ENCODE measurements around the gene LEFTY1. TPM values are rescaled to one million over a fixed set of nuclear protein-coding genes. Genes with fewer than 3 reads are reported as not detected.
A peak's percentile ranks its signal among the peaks of the same experiment; 100 is the strongest.

LEFTY1 gene
- total and polyA plus RNA-seq, 9 of the 15 experiments (the other 6 are each of a cell fraction or from before 2014, with no cell fraction given) = 0.07 to 0.24 (median 0.17) TPM; not detected in 5

DNA sequence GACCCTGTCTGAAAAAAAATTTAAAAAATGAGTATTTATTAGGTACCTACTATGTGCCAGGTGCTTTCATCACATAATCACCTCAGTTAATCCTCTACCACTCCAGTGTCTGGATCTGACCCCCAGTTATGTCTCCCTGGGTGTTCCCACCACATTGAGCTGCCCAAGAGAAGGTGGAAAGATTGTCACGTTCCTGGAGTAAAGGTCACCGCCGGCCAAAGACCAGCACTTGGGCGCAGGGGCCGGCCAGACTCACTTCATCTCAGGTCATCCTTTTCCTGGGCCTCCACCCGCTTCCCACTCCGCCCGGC is 34.4 kb upstream of the LEFTY1 start (continued):
- TF ChIP-seq FOXK1 (CRISPR knock-in tag; IDR thresholded peaks at IDR 0.05; ENCODE audit: borderline replicate concordance) = no peak
- TF ChIP-seq, protein P1, sequence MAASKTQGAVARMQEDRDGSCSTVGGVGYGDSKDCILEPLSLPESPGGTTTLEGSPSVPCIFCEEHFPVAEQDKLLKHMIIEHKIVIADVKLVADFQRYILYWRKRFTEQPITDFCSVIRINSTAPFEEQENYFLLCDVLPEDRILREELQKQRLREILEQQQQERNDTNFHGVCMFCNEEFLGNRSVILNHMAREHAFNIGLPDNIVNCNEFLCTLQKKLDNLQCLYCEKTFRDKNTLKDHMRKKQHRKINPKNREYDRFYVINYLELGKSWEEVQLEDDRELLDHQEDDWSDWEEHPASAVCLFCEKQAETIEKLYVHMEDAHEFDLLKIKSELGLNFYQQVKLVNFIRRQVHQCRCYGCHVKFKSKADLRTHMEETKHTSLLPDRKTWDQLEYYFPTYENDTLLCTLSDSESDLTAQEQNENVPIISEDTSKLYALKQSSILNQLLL (CRISPR knock-in tag; IDR thresholded peaks at IDR 0.05; ENCODE audit: borderline replicate concordance) = no peak
- TF ChIP-seq ZNF324 (CRISPR knock-in tag; IDR thresholded peaks at IDR 0.05) = no peak
- peak; percentile 12; the same call in 1 of the 2 replicates for TF ChIP-seq SMARCA4 (IDR thresholded peaks at IDR 0.05)
- no peak for TF ChIP-seq IRF2 (CRISPR knock-in tag; IDR thresholded peaks at IDR 0.05)

DNA sequence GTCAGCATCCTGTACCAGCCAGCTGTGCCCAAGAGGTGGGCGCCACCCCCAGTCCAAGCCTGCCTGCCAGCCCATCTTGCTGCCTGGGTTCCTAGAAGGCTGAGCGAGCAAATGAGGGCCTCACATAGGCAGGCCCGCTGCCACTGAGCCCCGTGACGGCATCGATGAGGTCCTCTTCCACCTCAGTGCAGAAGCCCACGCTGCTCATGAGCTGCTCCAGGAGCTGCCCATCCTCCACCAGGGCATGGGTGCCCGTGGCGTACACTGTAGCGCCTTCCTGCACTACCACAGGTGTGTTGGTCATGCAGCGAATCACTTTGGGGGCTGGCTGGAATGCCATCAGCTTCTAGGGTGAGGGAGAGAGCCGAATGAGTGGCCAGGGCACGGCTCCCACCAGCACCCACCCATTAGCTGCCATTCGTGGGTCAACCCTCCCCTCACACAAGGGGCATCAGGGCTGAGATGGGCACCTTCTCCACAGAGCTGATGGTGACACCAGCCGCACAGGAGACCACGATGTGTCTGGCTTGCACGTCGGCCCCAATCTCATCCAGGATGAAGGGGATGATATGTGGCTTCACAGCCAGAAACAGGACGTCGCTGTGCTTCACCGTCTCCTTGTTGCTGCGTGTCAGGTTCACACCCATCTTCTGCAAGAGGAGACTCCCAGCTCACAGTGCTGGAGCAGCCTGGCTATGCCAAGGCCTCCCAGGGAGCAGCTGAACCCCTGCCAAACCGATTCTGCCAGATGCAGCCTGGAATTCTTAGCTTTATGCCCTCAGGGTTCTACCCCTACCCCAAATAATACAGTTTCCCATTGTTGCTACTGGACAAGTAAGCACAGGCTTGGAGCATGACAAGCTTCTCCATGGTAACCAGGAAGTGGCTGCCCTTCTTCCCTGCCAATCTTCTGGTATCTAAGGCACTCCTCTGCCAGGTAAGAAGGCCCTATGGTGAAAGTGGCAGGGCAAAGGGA is 33.1 kb upstream of the LEFTY1 start:
- no peaks in the 10 kb centered on the region for H4K20me1 ChIP-seq (replicated peaks; ENCODE audit: control insufficient read depth, insufficient read depth, low read length)
- in situ Hi-C loops (cut with MboI) (no loop called here), intact Hi-C loops (cut with micrococcal nuclease) (no loop called here)
- BruUV-seq (replicated peaks) = no TSS peak
- H3K4me1 ChIP-seq (replicated peaks in 1 of 2; ENCODE audit: control insufficient read depth in 2 of 2, insufficient read depth in 2 of 2, low read length in 2 of 2) = peaks cover 25 to 53% of the 10 kb centered on the region in 2 experiments
- H3K9ac ChIP-seq (ENCODE audit: insufficient read depth in 1 of 2, low read depth in 2 of 2, low read length in 2 of 2) = peak overlapping the region in 1 of 2 experiments; percentile 97; a peak in 3 of 4 replicates
- no peak overlapping the region for H3K4me3 ChIP-seq
- H2AFZ ChIP-seq (ENCODE audit: low read depth, low read length) = no peak overlapping the region
- peaks cover 57% of the 10 kb centered on the region for H3K36me3 ChIP-seq (ENCODE audit: control insufficient read depth, insufficient read depth, low read length)
- no peak for FAIRE-seq
- 92% methylated on average over 23 of the region's 23 CpGs for WGBS (ENCODE audit: insufficient coverage, low coverage, missing lambda C conversion rate)
- DNase-seq (ENCODE audit: extremely low read depth in 1 of 4, low spot score in 3 of 4) = no peak
- peak overlapping the region; percentile 87 for H3K4me2 ChIP-seq (ENCODE audit: insufficient read depth, low read length)
- no peaks in the 10 kb centered on the region for H3K9me3 ChIP-seq (replicated peaks; ENCODE audit: control insufficient read depth, insufficient read depth, low read depth, low read length)
- CTCF ChIA-PET (ENCODE audit: low intra/inter-chr PET ratio) = no interaction called here
- no peaks in the 10 kb centered on the region for H3K27me3 ChIP-seq (ENCODE audit: control insufficient read depth in 2 of 2, insufficient read depth in 2 of 2, low read length in 2 of 2)
- H3K9me1 ChIP-seq (ENCODE audit: control insufficient read depth, insufficient read depth, low read length) = no peaks in the 10 kb centered on the region
- no peak for ATAC-seq
- peak overlapping the region; percentile 93; the same call in 2 of the 3 replicates for H3K27ac ChIP-seq (ENCODE audit: extremely low read depth, low read depth, low read length)
- POLR2A ChIA-PET = interaction anchor here (0.6 to 1.2 kb wide), 6 partner anchors 8 to 55 kb away, joined by 3 to 4 read pairs (median 4); no protein-coding TSS in a partner anchor
- H3K79me2 ChIP-seq (ENCODE audit: control insufficient read depth, insufficient read depth, low read length) = peaks cover 39% of the 10 kb centered on the region
- TF ChIP-seq POLR2G (IDR thresholded peaks at IDR 0.05; ENCODE audit: low read depth, low read length) (peak; percentile 50), SREBF2 (CRISPR knock-in tag; IDR thresholded peaks at IDR 0.05) (no peak), RBM34 (IDR thresholded peaks at IDR 0.05; ENCODE audit: borderline replicate concordance, insufficient read depth, low read length) (no peak), RBFOX2 (IDR thresholded peaks at IDR 0.05; ENCODE audit: low read depth, low read length) (peak; percentile 61)
- TF ChIP-seq, protein P2, sequence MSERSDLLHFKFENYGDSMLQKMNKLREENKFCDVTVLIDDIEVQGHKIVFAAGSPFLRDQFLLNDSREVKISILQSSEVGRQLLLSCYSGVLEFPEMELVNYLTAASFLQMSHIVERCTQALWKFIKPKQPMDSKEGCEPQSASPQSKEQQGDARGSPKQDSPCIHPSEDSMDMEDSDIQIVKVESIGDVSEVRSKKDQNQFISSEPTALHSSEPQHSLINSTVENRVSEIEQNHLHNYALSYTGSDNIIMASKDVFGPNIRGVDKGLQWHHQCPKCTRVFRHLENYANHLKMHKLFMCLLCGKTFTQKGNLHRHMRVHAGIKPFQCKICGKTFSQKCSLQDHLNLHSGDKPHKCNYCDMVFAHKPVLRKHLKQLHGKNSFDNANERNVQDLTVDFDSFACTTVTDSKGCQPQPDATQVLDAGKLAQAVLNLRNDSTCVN (CRISPR knock-in tag; IDR thresholded peaks at IDR 0.05) = no peak
- TF ChIP-seq, protein P3, sequence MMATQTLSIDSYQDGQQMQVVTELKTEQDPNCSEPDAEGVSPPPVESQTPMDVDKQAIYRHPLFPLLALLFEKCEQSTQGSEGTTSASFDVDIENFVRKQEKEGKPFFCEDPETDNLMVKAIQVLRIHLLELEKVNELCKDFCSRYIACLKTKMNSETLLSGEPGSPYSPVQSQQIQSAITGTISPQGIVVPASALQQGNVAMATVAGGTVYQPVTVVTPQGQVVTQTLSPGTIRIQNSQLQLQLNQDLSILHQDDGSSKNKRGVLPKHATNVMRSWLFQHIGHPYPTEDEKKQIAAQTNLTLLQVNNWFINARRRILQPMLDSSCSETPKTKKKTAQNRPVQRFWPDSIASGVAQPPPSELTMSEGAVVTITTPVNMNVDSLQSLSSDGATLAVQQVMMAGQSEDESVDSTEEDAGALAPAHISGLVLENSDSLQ (IDR thresholded peaks at IDR 0.05) = peak; percentile 64
- TF ChIP-seq, protein P4, sequence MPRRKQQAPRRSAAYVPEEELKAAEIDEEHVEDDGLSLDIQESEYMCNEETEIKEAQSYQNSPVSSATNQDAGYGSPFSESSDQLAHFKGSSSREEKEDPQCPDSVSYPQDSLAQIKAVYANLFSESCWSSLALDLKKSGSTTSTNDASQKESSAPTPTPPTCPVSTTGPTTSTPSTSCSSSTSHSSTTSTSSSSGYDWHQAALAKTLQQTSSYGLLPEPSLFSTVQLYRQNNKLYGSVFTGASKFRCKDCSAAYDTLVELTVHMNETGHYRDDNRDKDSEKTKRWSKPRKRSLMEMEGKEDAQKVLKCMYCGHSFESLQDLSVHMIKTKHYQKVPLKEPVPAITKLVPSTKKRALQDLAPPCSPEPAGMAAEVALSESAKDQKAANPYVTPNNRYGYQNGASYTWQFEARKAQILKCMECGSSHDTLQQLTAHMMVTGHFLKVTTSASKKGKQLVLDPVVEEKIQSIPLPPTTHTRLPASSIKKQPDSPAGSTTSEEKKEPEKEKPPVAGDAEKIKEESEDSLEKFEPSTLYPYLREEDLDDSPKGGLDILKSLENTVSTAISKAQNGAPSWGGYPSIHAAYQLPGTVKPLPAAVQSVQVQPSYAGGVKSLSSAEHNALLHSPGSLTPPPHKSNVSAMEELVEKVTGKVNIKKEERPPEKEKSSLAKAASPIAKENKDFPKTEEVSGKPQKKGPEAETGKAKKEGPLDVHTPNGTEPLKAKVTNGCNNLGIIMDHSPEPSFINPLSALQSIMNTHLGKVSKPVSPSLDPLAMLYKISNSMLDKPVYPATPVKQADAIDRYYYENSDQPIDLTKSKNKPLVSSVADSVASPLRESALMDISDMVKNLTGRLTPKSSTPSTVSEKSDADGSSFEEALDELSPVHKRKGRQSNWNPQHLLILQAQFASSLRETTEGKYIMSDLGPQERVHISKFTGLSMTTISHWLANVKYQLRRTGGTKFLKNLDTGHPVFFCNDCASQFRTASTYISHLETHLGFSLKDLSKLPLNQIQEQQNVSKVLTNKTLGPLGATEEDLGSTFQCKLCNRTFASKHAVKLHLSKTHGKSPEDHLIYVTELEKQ (CRISPR knock-in tag; IDR thresholded peaks at IDR 0.05) = no peak

Measured in K562 (cell line).